ENCODE data around the gene VANGL1.
A peak's percentile ranks its signal among the peaks of the same experiment; 100 is the strongest.

Gene VANGL1

DNA sequence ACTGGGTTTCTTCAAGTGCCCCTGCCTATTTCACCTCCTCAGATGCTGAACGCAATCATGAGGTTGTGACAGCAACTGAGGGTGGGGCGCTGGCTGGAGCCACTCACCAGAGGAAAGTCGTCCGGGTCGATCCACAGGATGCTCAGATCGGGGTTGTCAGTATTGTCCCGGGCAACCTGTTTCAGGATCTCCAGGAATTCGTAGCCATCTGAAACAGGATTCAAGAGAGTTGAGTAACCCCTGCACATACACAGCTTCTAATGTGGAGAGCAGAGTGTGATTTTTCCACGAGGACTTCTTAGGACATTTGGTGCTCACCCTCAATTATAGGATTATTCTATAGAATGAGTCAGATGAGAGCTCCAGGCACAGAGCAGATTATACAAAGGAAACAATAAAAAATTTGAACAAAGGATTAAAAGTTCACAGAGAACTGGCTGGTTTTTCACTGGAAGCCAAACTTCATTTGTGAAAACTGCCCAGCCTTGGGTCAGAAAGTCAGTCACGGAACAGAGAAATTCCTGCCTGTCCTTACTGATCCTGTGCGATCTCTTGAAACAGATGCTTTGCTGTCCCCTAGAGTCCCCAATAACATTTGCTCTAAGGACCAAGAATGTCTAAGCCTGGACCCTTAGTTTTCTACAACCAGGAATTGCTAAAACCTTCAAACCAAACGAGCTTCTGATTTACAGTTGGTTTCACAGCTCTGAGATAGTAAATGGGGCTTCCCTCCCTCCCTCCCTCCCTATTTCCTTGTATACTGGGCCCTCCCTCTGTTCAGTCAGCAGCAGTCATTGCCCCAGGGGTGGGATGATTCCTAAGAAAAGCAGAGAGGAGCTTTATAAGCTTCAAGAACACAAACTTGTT, 63.5 kb downstream of the VANGL1 start:
- no peak for DNase-seq (ENCODE audit: low read depth in 2 of 2)

DNA sequence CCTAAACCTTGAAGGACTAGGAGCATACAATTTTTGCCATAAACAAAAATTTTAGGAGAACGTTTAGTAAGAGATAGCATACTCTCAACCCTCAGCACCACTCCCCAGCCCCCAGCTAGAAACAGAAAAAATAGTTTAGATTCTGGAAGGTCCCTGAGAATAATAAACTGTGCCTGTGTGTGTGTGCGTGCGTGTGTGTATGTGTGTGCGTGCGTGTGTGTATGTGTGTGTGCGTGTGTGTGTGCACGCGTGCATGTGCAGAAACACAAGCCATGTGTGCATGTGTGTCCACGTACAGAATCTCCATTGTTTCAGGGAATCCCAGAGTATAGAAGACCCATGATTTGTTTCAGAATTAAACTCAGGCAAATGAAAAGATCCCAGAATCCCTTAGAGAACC, 64.2 kb downstream of the VANGL1 start:
- no peak for DNase-seq (ENCODE audit: low read depth in 2 of 2)

DNA sequence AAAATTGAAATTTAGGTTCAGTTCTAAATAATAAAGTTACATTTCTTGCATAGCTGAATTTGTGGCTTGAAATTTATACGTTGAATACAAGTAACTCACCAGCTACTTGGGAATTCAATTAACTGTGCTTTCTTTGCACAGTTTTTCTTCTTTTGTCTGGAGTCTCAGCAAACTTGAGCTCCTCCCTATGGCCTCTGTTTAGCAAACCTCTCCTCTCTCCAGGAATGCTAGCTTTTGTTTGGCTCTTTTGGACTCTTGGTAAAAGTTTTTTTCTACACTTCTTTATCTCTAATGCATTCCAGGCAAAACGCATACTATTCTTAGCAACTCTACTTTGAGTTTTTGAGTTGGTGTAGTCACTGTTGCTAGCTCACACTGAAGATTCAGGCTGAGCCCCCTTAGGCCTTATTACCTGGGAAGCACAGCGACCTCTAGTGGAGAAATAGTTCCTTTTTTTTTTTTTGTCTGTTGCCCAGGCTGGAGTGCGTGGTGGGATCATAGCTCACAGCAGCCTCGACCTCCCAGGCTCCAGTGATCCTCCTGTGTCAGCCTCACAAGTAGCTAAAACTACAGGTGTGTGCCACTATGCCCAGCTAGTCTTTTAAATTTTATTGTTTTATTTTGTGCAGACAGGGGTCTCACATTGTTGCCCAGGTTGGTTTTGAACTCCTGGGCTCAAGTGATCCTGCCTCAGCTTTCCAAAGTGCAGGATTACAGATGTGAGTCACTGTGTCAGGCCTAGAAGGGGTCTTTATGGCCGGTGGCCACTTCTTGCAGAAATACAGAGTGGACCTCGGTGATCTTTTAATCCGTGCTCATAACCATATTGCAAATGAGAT, 65.0 kb downstream of the VANGL1 start:
- DNase-seq (ENCODE audit: low read depth in 2 of 2): no peak

DNA sequence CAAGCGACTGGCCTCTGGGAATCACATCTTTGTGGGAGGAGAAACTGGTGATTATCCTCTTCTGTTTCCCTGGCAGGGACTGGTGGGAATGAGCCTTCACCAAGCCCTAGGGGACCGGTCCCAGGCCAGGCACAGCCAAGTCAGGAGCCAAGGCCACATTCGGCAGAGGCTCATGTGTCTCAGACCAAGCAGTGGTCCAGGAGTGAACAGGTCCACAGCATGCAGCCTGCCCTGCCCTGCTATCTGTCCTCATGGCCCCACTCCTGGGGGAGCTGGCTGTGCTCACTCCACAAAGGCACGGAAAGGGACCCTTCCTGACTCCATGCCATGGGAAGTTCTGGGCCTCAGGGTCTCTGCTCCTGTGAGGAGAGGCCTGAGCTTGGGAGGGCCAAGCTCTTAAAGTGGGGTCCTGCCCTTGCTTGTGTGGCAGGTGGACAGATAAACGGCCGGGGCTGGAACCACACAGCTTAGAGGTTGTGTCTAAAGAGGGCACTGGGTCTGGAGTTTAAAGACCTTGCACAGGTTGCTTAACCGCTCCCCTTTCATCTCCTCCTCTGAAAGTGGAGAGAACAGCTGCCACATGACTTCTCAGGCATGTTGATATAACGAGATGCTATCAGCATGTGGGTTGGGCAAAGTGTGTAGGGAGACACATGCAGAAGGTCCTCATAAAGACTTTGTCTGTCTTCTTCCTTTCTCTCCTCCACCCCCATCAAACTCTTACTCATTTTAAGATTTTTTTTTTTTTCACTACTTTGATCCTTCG, 69.3 kb downstream of the VANGL1 start:
- no peak for DNase-seq (ENCODE audit: low read depth in 2 of 2)

DNA sequence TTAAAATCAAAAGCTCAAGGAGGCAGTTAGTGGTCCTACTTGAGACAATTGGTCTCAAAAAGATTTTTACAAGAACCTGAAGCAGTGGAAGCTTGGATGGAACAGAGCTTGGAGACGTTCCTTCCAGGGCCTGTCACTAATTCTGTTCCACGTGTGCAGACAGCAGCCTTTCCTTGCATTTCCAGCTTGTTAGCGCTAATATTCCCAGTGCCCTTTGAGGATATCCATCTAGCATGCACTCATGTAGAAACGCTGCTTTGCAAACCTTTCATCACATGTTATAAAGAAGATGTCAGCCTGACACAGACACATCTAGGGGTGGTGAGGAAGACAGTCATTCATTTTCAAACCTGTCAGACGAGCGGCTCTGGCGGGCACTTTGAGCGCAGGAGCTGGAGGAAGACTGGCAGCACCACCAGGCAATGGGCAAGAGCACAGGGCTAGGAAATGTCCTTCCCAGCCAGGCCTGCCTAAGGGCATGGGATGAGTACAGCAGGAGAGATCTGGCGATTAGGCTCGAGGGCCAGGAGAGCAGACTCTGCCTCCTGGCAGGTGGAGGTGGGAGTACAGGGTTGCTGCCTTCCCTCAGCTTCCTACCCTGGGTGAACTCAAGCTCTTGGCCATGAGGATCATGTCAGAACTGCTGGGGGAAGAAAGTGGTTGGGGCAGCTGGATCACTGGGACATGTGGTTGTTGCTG, 71.3 kb downstream of the VANGL1 start:
- DNase-seq (ENCODE audit: low read depth in 2 of 2): no peak

DNA sequence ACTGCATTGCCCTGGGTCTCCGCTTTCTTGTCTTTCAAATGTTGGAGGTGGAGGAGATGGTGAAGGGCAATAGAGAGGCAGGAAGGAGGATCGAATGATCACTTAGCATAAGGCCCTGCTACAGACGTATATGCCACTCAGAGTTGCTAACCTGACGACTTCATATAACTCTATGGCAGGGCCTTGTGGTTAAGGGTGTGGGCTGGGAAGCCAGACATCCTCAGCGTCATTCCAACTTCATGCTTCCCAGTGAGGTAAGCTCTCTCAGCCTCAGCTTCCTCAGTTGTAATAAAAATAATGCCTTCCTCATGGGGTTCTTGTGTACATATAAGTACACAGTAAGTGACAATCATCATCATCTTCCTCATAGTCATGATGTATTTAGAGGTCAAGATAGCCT, 72.1 kb downstream of the VANGL1 start:
- no peak for DNase-seq (ENCODE audit: low read depth in 2 of 2)

DNA sequence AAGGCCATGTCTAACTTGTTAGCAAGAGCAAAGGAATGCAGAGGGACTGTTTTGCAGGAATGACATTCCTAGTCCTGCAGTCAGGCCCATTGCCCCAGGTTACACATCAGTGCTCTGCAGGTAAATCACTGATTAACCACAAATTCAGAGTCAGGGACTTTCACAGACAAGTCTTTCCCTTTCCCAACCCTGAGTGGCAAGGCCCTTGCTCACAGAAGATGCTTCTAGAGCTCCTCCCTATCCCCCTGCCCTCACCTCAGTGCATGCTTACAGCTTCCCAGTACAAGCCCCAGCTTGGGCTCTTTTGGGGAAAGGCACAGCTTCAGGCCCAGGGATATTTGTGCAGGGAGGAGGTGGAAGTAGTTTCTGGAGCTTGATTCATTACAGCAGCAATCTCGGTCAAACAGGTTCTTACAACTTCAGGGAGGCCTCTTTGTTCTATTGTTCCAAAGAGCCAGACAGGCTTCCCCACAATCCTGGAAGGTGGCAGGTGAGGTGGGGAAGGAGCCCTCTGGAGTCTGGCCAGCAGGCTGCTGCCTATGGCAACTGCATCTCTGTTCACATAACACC, 72.9 kb downstream of the VANGL1 start:
- no peak for DNase-seq (ENCODE audit: low read depth in 2 of 2)

DNA sequence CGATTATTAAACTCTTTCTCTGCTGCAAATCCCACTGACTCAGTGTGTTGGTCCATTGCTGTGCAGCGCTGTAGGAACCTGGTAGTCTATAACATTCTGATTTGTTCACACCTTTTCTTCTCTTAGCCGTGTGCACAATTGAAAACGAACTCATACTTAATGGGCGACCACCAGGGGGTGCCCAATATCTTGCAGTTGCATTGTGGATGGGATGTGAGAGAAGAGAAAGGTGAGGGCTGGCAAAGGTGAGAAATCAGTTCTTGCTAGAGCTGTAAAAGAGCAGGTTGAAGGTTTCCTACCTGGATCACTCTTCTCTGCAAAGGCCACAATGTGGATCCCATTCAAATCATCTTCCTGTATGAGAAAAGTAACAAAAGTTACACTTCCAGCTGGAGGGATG, 75.8 kb downstream of the VANGL1 start:
- peak in 1 of 2 donors; percentile 12 for DNase-seq (ENCODE audit: low read depth in 2 of 2)

DNA sequence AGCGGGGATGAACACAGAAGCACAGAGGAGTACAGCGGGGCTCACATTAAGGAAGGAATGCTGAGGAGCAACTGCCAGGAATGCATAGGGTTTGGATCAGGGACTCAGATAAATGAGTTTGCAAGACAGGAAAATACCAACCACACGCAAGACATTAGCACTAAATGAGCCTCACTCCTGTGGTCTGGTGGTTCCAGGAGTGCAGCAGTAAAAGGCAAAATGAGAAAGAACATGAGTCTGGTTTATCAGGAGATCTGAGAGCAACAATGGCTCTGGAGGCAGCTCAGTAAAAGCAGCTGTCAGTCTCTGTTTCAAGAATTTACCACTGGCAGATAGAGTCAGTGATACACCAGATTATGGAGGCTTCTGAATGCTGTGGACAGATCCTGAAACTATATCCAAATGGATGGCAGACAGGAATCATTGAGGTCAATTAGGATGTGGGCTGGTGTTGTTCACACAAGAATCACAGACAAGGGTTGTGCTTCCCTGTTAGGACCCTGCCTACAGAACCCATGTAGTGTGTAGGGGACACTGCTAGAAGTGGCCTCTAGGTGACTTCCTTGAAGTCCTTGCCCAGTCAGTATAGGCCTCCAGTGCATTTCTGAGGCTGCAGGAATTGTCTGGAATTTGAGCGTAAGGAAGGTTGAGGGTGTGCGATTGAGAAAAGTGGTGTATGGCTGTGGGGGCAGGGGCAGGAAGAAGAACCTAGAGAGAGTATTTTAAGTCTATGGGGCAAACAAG, 76.4 kb downstream of the VANGL1 start:
- DNase-seq (ENCODE audit: low read depth in 2 of 2): no peak

DNA sequence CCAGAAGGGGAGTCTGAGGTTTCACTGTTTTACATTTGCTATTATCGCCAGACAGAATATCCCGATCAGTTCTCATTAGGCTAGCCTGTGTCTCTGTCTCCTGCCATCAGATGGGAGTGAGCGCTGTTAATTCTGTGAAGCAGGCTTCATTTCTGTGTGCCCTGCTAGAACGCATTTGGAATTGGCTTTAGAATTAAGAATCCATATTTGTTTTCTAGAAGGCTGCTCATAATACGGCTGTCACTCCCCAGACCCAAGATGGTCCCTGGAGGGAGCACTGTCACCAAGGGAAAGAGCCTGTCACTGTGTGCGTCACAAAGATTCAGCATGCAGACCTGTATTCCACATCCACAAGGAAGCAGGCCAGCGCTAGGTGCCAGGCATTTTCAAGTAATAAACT, 77.5 kb downstream of the VANGL1 start:
- DNase-seq (ENCODE audit: low read depth in 2 of 2): no peak

DNA sequence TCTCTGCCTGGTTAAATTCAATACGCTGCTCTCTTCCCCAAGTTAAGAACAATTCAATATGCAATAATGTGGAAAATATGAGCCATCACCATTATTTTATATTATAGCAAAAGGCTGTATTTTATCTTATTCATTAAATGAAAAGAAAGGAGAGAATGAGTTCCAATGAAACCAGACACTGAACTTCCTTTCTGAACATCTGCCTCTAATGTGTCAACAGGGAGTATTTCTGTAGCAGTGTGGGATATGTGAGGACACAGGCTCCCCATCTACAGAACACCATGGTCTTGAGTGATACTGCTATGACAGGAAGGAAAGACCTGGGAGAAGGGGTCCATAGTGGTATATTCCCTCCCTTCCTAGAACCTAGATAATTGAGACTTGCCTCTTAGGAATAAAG, 80.5 kb downstream of the VANGL1 start:
- DNase-seq (ENCODE audit: low read depth in 2 of 2): no peak

DNA sequence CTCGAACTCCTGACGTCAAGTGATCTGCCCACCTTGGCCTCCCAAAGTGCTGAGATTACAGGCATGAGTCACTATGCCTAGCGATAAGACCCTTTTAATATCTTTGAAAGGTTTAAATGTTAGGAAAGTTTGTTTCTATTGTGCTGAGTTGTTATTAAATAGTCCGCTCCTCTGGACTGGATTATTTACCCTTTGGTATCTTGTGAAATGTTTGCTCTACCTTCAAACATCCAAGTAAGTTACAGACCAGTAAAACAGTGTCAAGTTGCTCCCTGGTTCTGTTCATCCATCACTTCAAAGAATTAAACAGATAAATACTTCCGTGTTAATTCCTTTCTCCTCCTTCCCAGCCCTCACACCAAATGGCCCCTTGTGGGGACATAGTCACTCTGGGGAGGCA, 82.0 kb downstream of the VANGL1 start:
- DNase-seq (ENCODE audit: low read depth in 2 of 2): no peak

DNA sequence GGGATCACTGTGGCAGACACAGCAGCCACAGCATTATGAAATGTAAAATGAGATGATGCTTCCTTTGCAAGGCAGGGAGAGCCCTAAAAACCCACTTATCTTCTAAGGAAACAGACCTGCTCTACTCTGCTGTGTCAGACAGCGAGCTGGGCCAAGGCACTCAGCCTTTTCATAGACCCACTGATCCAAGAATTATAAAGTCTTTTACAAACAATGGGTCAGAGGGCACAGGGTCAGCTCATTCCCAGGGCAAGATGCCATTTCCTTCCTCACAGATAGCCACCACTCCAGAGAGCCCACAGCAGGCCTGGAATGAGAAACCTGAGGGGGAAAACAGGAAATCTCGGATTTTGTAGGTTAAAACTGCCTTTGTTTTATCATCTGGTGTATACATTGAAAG, 83.8 kb downstream of the VANGL1 start:
- no peak for DNase-seq (ENCODE audit: low read depth in 2 of 2)

DNA sequence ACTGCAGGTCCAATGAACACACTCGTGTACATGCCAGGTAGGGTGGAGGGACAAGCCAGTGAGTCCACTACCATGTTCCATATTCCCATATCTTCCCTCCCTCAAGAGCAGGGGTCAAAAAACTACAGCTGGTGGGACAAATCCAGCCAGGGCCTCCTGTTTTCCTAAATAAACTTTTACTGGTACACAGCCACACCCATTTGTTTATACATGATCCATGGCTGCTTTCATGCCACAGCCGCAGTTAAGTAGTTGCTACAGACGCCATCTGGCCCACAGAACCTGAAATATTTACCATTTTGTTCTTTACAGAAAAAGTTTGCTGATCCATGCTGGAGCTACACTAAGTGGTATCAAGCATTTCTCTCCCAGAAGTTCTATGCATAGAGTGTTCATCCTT, 84.4 kb downstream of the VANGL1 start:
- DNase-seq (ENCODE audit: low read depth in 2 of 2): no peak

DNA sequence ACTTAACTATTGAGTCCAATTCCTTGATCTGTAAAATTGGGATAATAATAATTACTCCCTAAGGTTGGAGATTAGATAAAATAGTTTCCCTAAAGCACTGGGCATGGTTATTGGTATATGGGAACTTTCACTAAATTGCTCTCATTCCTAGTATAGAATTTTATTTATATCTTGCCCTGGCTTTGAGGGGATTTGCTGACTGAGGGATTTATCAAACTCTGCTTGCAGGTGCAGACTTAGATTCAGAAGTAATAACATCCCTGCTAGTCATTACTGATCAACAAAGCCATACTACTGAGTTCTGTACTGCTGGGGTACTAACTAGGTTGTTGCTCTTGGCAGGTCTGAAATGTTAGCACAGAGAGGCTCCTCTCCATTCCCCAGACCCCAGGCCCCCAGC, 84.8 kb downstream of the VANGL1 start:
- no peak for DNase-seq (ENCODE audit: low read depth in 2 of 2)

DNA sequence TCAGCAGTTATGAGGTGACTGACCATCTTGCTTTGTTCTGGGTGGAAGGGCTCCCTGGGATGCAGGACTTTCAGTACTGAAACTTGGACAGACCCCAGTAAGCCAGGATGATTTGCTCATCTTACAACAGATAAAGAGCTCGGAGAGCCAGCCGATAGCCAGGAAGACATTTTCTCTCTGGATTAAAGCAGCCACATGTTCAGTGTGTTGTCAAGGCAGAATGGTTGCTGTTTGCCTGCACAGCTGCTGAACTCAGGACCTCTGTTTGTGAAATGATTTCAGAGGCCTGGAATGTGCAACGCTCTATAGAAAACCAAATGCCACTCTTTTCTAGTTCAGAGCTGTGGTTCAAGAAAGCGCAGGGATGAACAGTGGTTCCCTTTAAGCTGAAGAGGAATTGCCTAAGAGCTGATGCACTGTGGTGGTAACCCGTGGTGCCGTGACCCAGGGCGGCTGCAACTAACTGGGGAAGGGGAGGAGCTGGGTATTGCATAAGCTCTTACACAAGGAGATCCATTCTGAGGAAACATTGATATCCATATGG, 86.0 kb downstream of the VANGL1 start:
- DNase-seq (ENCODE audit: low read depth in 2 of 2): no peak

DNA sequence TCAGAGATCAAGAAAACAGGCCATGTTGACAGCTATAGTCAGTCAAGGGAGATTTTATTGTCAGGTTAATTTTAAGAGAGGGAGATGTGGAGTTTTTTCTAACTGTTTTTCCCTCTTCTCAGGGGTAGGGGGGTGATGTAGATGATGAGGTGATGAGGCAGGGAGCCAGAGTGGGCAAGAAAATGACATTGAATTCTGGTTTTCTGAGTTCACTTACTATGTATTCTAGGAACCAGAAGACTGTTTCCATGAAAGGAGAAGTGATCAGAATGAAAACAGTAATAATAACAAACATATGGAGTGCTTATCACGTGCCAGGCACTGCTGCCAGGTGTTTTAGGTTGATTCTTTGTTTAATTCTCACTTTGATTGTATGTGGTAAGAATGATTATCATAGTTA, 86.6 kb downstream of the VANGL1 start:
- DNase-seq (ENCODE audit: low read depth in 2 of 2): no peak

DNA sequence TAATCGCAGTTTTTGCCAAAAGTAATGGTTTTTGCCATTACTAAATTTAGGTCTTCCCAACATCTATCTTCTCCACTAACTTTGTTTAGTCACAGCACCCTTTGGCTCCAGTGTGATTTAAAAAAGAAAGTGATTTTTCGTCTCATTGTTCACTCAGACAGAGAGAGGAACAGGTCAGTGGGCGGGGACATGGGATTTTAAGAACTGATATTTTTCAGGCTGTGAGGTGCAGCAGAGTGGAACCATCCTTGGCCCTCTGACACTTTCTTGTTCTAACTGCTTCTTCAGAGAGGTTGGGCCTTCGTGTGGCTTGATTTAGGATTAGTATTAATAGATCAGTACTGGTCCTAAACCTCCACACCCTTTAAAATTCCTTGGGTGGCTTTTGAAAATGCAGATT, 88.0 kb downstream of the VANGL1 start:
- no peak for DNase-seq (ENCODE audit: low read depth in 2 of 2)

DNA sequence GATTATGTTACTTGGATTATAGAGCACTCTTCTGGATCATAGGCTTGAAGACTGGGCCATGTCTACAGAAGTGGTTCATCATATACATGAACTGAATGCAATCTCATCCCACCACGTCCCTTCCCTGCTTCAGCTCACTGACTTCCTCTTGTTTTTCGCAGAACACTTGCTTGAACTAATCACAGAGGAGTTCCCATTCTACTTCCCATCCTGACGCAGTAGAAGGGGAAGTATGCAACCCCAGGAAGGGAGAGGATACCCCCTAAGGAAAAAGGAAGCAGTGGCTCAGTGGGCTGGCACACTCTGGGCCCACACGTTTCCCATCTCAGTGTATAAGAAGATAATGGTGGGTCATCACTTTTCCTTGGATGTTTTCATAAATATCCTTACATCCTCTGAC, 90.5 kb downstream of the VANGL1 start:
- no peak for DNase-seq (ENCODE audit: low read depth in 2 of 2)

DNA sequence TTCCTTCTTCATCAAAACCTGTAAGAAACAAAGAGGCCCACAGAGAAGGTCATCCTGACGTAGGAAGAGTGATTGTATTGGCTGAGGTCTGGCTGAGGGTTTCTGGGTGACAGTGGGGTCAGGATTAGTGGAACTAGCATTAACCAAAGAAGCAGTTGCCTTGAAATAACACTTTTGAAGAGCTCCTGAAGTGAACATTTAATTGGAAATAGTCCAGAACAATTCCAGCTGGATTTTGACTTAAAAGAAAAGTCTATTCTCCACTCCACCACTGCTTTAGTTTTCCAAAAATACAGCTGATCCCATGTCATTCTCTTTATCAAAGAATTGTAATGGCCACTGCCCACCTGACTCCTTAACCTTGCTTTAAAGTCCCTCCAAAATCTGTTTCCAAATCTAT, 99.0 kb downstream of the VANGL1 start:
- no peak for DNase-seq (ENCODE audit: low read depth in 2 of 2)
